Measurements from ENCODE around the gene EIPR1.

- no peak for TF ChIP-seq CTCF (conservative IDR thresholded peaks at IDR 0.05 in 1 of 2, IDR thresholded peaks at IDR 0.05 in 1 of 2; ENCODE audit: extremely low read depth in 1 of 2, insufficient read depth in 1 of 2, low read depth in 1 of 2, low read length in 2 of 2)
- no peak for TF ChIP-seq EZH2 (IDR thresholded peaks at IDR 0.05; ENCODE audit: borderline replicate concordance, low read length)
Observed at GRCh38 chr2:3322311-3322970, 55.2 kb downstream of the EIPR1 start.

Data from mammary epithelial cell (primary cell).